HCT116 (cell line): ENCODE measurements around the gene SPINK5. TPM values are rescaled to one million over a fixed set of nuclear protein-coding genes. Genes with fewer than 3 reads are reported as not detected.

Experiments
- ATAC-seq: fragments of 200-7000 bp; cut with Tn5 transposase; 2 replicates; pipeline ENCODE4 v1.9.1; 2020; ENCODE audit warnings: mild to moderate bottlenecking, moderate library complexity
- BruUV-seq: library from RNA; stranded (reverse); fragments of 400-500 nt; replicated peaks from 2 replicates; lab custom pipeline; 2021; lab: Mats Ljungman, UMichigan
- CTCF ChIA-PET: fragments of 300-600 bp; sonication (Branson Sonifier 250); formaldehyde crosslinking; loops from one replicate; lab custom pipeline; 2021; ENCODE audit warnings: antibody characterized with exemption; lab: Charles Lee
- POLR2A ChIA-PET: fragments of 300-600, 350-600 bp; sonication (Branson Sonifier 250); formaldehyde crosslinking; loops from one replicate; lab custom pipeline; 2021; ENCODE audit warnings: antibody characterized with exemption; lab: Charles Lee
- RAD21 ChIA-PET, 2 experiments: fragments of 300-600 bp; sonication (Branson Sonifier 250); formaldehyde crosslinking; loops; one replicate each; lab custom pipeline; 2023; ENCODE audit warnings: low total read pairs in 2 of 2; ENCODE audit not compliant: uncharacterized antibody in 2 of 2, unreplicated experiment in 2 of 2, low non-redundant PET in 1 of 2; lab: Charles Lee
- DNase-seq: peaks from one replicate; pipeline ENCODE4 v3.0.0-alpha.2; 2010; ENCODE audit warnings: low read depth, low spot score
- H2AFZ ChIP-seq: fragments of 200-600 bp; shearing (Covaris generic), sonication (generic); 2 replicates; pipeline ENCODE4 v1.6.1; 2017; ENCODE audit warnings: low read depth, mixed run types, mixed read lengths, antibody characterized with exemption, low read length; ENCODE audit not compliant: poor library complexity, severe bottlenecking
- H3K27ac ChIP-seq: 2 replicates; pipeline ENCODE4 v1.5.1; 2012; ENCODE audit warnings: low read depth, low read length
- H3K27me3 ChIP-seq: fragments of 200-600 bp; sonication (generic); 2 replicates; pipeline ENCODE4 v1.6.1; 2016; ENCODE audit warnings: mixed run types, low read length, mixed read lengths; ENCODE audit not compliant: insufficient read depth
- H3K36me3 ChIP-seq, 2 experiments: fragments of 200-500 bp in 1 of 2; fragments of 200-600 bp in 1 of 2; sonication (Bioruptor generic) in 1 of 2; sonication (generic) in 1 of 2; 2 replicates each; pipeline versions ENCODE4 v1.5.1 to v1.6.1; 2014 to 2016; ENCODE audit warnings: low read length in 2 of 2, inconsistent platforms in 1 of 2, mixed read lengths in 1 of 2, mixed run types in 1 of 2; ENCODE audit not compliant: insufficient read depth in 2 of 2, control insufficient read depth in 1 of 2
- H3K4me1 ChIP-seq, 2 experiments: fragments of 200-600 bp in 1 of 2; sonication (generic) in 1 of 2; 2 replicates each; pipeline versions ENCODE4 v1.5.1 to v1.6.1; 2012 to 2017; ENCODE audit warnings: low read length in 2 of 2, inconsistent platforms in 1 of 2, mild to moderate bottlenecking in 1 of 2, mixed read lengths in 1 of 2, mixed run types in 1 of 2, moderate library complexity in 1 of 2; ENCODE audit not compliant: insufficient read depth in 2 of 2, control insufficient read depth in 1 of 2
- H3K4me2 ChIP-seq: fragments of 200-600 bp; sonication (generic); 2 replicates; pipeline ENCODE4 v1.6.1; 2017; ENCODE audit warnings: mixed run types, low read length, mixed read lengths
- H3K4me3 ChIP-seq, 2 experiments: fragments of 200-600 bp in 1 of 2; sonication (generic) in 1 of 2; replicated peaks in 1 of 2; 2 replicates each; pipeline ENCODE4 v1.5.1; 2011 to 2016; ENCODE audit warnings: low read length in 2 of 2, control low read depth in 1 of 2, low read depth in 1 of 2, mild to moderate bottlenecking in 1 of 2, mixed read lengths in 1 of 2, mixed run types in 1 of 2
- H3K79me2 ChIP-seq: fragments of 200-600 bp; sonication (generic); 2 replicates; pipeline ENCODE4 v1.6.1; 2017; ENCODE audit warnings: mild to moderate bottlenecking, mixed run types, low read length, moderate library complexity, mixed read lengths; ENCODE audit not compliant: insufficient read depth
- H3K9ac ChIP-seq: fragments of 200-600 bp; sonication (generic); 2 replicates; pipeline ENCODE4 v1.6.1; 2016; ENCODE audit warnings: low read length, mixed read lengths
- H3K9me2 ChIP-seq: fragments of 200-600 bp; sonication (generic), shearing (Covaris generic); 2 replicates; pipeline ENCODE4 v1.6.1; 2017; ENCODE audit warnings: mixed run types, mild to moderate bottlenecking, moderate library complexity; ENCODE audit not compliant: insufficient read depth
- H3K9me3 ChIP-seq, 2 experiments: fragments of 200-500 bp in 1 of 2; fragments of 200-600 bp in 1 of 2; sonication (Bioruptor generic) in 1 of 2; sonication (generic) in 1 of 2; 2 replicates each; pipeline ENCODE4 v1.6.1; 2014 to 2017; ENCODE audit warnings: low read length in 2 of 2, mixed read lengths in 2 of 2, inconsistent platforms in 1 of 2, low read depth in 1 of 2, mild to moderate bottlenecking in 1 of 2, mixed run types in 1 of 2, moderate library complexity in 1 of 2; ENCODE audit not compliant: control insufficient read depth in 1 of 2, insufficient read depth in 1 of 2
- H4K20me1 ChIP-seq: fragments of 200-600 bp; sonication (generic), shearing (Covaris generic); 2 replicates; pipeline ENCODE4 v1.6.1; 2017; ENCODE audit warnings: mixed run types, mild to moderate bottlenecking, moderate library complexity; ENCODE audit not compliant: insufficient read depth
- CBX3 ChIP-seq: IDR thresholded peaks from 2 replicates; pipeline ENCODE4 v1.6.1; 2012; ENCODE audit warnings: low read depth
- EGR1 ChIP-seq: IDR thresholded peaks from 2 replicates; pipeline ENCODE4 v1.6.1; 2012; ENCODE audit warnings: low read depth
- ELF1 ChIP-seq: IDR thresholded peaks from 2 replicates; pipeline ENCODE4 v1.6.1; 2012; ENCODE audit warnings: low read depth, borderline replicate concordance
- EZH2phosphoT487 ChIP-seq: fragments of 200-600 bp; IDR thresholded peaks from 2 replicates; pipeline ENCODE4 v1.6.1; 2018; ENCODE audit warnings: antibody characterized with exemption, borderline replicate concordance
- POLR2A ChIP-seq: IDR thresholded peaks from 2 replicates; pipeline ENCODE4 v1.7.0; 2011; ENCODE audit warnings: borderline replicate concordance; ENCODE audit not compliant: insufficient read depth, insufficient read length; ENCODE audit errors: extremely low read depth
- RAD21 ChIP-seq: IDR thresholded peaks from 2 replicates; pipeline ENCODE4 v1.6.1; 2012; ENCODE audit warnings: low read depth, mild to moderate bottlenecking
- SRF ChIP-seq: IDR thresholded peaks from 2 replicates; pipeline ENCODE4 v1.6.1; 2012; ENCODE audit warnings: low read depth
- ZFX ChIP-seq: fragments of 450-650 bp; IDR thresholded peaks from 2 replicates; pipeline ENCODE4 v1.6.1; 2017
- intact Hi-C: fragments of 100-400 bp; cut with micrococcal nuclease; formaldehyde crosslinking; loops from 2 replicates; pipeline ENCODE4 v1.10.0; 2022
- total RNA-seq: library from RNA; stranded (reverse); gene quantifications from one replicate; pipeline ENCODE4 v1.2.1, GENCODE V29; 2021; ENCODE audit not compliant: unreplicated experiment
- TF ChIP-seq, protein P1 (sequence below): IDR thresholded peaks from 2 replicates; pipeline ENCODE4 v1.6.1; 2012; ENCODE audit warnings: low read depth

The SPINK5 gene
- total RNA-seq, 1 experiment from 2014 or later: not detected

- no peaks in the 10 kb centered on the region for H3K36me3 ChIP-seq
- no peak for DNase-seq
- CTCF ChIA-PET: no interaction called here
- no peak overlapping the region for H2AFZ ChIP-seq
- peaks cover 5% of the 10 kb centered on the region; the same call in 1 of the 2 replicates for H3K27me3 ChIP-seq
- ATAC-seq: no peak
- TF ChIP-seq CBX3: no peak
- no peak for TF ChIP-seq EGR1
- no peak for TF ChIP-seq EZH2phosphoT487
- no peak for TF ChIP-seq ELF1
- H3K4me3 ChIP-seq: no peak overlapping the region
- H3K9me2 ChIP-seq: no peaks in the 10 kb centered on the region
- RAD21 ChIA-PET: no interaction called here
- no peaks in the 10 kb centered on the region for H3K79me2 ChIP-seq
- H3K4me2 ChIP-seq: no peak overlapping the region
- BruUV-seq: no TSS peak
- no peak overlapping the region for H3K27ac ChIP-seq
- intact Hi-C loops: no loop called here
- no peaks in the 10 kb centered on the region for H4K20me1 ChIP-seq
- H3K9me3 ChIP-seq: no peaks in the 10 kb centered on the region
- H3K9ac ChIP-seq: no peak overlapping the region
- POLR2A ChIA-PET: no interaction called here
- no peaks in the 10 kb centered on the region for H3K4me1 ChIP-seq
Observed at GRCh38 chr5:148104226-148104625, 40.4 kb downstream of the SPINK5 start.

DNA sequence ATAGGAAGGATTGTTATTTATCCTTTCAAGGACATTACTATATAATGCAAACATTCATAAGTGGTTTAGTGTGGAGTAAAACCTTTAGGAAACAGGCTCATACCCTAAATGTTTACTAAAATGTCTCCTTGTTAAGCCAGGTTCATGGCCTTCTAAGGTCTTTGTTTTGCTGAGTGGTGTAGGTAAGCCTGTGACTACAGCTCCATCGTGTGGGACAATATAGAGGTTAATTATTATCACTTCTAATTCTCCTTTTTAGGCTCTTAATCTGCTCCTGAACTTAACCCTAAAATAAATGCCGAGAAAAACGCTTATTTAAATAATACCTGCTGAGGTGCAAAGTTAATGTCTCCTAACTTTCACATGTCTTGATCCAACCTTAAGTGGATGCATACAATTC, 43.8 kb downstream of the SPINK5 start:
- H3K4me2 ChIP-seq: no peak overlapping the region
- H3K9ac ChIP-seq: no peak overlapping the region
- intact Hi-C loops: loop anchor here (5.0 kb wide), 1 partner anchor 250 kb away; no protein-coding TSS in a partner anchor
- no TSS peak for BruUV-seq
- no peaks in the 10 kb centered on the region for H3K79me2 ChIP-seq
- no peak overlapping the region for H3K27ac ChIP-seq
- ChIA-PET POLR2A (no interaction called here), CTCF (interaction anchor here (1.9 kb wide), 1 partner anchor 158 kb away, joined by 8 read pairs; no protein-coding TSS in a partner anchor), RAD21 (no interaction called here)
- H4K20me1 ChIP-seq: no peaks in the 10 kb centered on the region
- no peaks in the 10 kb centered on the region for H3K36me3 ChIP-seq
- TF ChIP-seq RAD21 (peak; percentile 54), POLR2A (no peak), ZFX (no peak), SRF (no peak), EZH2phosphoT487 (no peak)
- TF ChIP-seq, protein P1, sequence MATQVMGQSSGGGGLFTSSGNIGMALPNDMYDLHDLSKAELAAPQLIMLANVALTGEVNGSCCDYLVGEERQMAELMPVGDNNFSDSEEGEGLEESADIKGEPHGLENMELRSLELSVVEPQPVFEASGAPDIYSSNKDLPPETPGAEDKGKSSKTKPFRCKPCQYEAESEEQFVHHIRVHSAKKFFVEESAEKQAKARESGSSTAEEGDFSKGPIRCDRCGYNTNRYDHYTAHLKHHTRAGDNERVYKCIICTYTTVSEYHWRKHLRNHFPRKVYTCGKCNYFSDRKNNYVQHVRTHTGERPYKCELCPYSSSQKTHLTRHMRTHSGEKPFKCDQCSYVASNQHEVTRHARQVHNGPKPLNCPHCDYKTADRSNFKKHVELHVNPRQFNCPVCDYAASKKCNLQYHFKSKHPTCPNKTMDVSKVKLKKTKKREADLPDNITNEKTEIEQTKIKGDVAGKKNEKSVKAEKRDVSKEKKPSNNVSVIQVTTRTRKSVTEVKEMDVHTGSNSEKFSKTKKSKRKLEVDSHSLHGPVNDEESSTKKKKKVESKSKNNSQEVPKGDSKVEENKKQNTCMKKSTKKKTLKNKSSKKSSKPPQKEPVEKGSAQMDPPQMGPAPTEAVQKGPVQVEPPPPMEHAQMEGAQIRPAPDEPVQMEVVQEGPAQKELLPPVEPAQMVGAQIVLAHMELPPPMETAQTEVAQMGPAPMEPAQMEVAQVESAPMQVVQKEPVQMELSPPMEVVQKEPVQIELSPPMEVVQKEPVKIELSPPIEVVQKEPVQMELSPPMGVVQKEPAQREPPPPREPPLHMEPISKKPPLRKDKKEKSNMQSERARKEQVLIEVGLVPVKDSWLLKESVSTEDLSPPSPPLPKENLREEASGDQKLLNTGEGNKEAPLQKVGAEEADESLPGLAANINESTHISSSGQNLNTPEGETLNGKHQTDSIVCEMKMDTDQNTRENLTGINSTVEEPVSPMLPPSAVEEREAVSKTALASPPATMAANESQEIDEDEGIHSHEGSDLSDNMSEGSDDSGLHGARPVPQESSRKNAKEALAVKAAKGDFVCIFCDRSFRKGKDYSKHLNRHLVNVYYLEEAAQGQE: no peak
- H3K9me3 ChIP-seq: no peaks in the 10 kb centered on the region
- no peak overlapping the region for H3K4me3 ChIP-seq
- H2AFZ ChIP-seq: no peak overlapping the region
- H3K27me3 ChIP-seq: no peaks in the 10 kb centered on the region
- no peak for DNase-seq
- no peaks in the 10 kb centered on the region for H3K9me2 ChIP-seq
- ATAC-seq: peak; percentile 62
- no peaks in the 10 kb centered on the region for H3K4me1 ChIP-seq
